Naive B cell (primary cell): ENCODE measurements around the gene SGMS1. TPM values are rescaled to one million over a fixed set of nuclear protein-coding genes. Genes with fewer than 3 reads are reported as not detected.
"Not testable (repeated sequence)": the region's sequence is repeated elsewhere in the genome, so short reads cannot be mapped to it uniquely, and the experiment has no call there.

Source experiments
- ATAC-seq, 2 donors: fragments of 150-1000 bp; cut with Tn5 transposase; 2 replicates each; pipeline ENCODE4 v1.10.0; 2021; ENCODE audit warnings: low read depth in 2 of 2, mild to moderate bottlenecking in 2 of 2, moderate library complexity in 2 of 2
- DNase-seq: peaks from one replicate; pipeline ENCODE4 v3.0.0; 2022
- H3K27ac Mint-ChIP-seq, 6 donors: one replicate each; pipeline ENCODE4 v1.8.0; 2020 to 2022; ENCODE audit warnings: mild to moderate bottlenecking in 6 of 6, mixed read lengths in 6 of 6, moderate library complexity in 5 of 6, inconsistent platforms in 2 of 6
- H3K27me3 Mint-ChIP-seq, 3 donors: one replicate each; pipeline ENCODE4 v1.8.0; 2021 to 2022; ENCODE audit warnings: mixed read lengths in 3 of 3, mild to moderate bottlenecking in 1 of 3
- H3K36me3 Mint-ChIP-seq, 2 donors: one replicate each; pipeline ENCODE4 v1.8.0; 2020 to 2022; ENCODE audit warnings: mixed read lengths in 2 of 2, inconsistent platforms in 1 of 2, mild to moderate bottlenecking in 1 of 2
- H3K4me1 Mint-ChIP-seq, 3 donors: one replicate each; pipeline ENCODE4 v1.8.0; 2020 to 2022; ENCODE audit warnings: mixed read lengths in 3 of 3, inconsistent platforms in 1 of 3, mild to moderate bottlenecking in 1 of 3, moderate library complexity in 1 of 3
- H3K4me3 Mint-ChIP-seq, 8 donors: one replicate each; pipeline ENCODE4 v1.8.0; 2020 to 2022; ENCODE audit warnings: mild to moderate bottlenecking in 8 of 8, mixed read lengths in 8 of 8, moderate library complexity in 8 of 8, inconsistent platforms in 2 of 8
- H3K9me3 Mint-ChIP-seq, 7 donors: one replicate each; pipeline ENCODE4 v1.8.0; 2020 to 2022; ENCODE audit warnings: mixed read lengths in 7 of 7, mild to moderate bottlenecking in 5 of 7, inconsistent platforms in 2 of 7, moderate library complexity in 1 of 7
- polyA plus RNA-seq, 6 donors: library from polyadenylated mRNA; unstranded; fragments of 300-500 nt; fragmentation: Illumina TruSeq; gene quantifications; one replicate each; pipeline ENCODE4 v1.2.3, GENCODE V29; 2021; ENCODE audit warnings: low read depth in 6 of 6

SGMS1 gene
- polyA plus RNA-seq, 6 donors from 2014 or later: 14.2 to 21.7 (median 16.7) TPM

DNA sequence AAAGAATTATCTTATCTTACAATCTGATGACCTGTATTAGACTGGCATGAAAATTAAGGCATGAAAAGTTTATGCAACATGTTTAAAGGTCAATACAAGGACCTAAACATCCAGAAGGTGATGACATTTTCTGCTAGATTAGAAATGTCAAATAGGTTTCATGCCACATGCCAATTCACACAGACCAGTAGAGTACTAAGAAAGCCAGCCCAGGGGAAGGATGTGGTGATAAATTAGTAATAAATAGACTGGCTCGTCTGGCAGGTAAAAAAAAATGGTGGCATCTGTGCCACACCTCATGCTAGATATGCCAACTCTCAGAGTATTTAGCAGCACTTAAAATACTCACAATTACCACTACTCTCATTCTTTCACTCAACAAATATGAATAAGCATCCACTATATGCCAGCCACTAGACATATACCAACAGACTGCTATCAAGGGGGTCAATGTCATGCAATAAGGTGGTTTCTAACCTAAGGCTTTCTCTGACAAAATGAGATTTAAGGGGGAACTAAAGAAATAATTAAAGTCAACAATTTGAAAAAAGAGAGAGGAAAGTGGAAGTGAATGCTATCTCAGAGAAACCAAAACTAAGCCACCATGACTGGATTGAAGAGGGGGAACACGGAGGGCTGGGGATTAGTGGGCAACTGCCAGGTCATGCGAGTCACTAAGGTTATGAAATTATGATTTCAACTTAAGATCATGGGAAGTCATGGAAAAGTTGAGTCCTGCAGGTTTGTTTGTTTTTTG lies 83.5 kb downstream of the SGMS1 start:
- peaks cover 50 to 62% (median 60%) of the 10 kb centered on the region in 3 donors for H3K4me1 Mint-ChIP-seq
- peak overlapping the region in 3 of 6 donors; percentile 2 to 57 (median 36) for H3K27ac Mint-ChIP-seq
- H3K27me3 Mint-ChIP-seq: no peaks in the 10 kb centered on the region
- peak overlapping the region; percentile 1 to 79 (median 50) for H3K4me3 Mint-ChIP-seq
- H3K36me3 Mint-ChIP-seq: peaks cover 0 to 10% of the 10 kb centered on the region in 2 donors
- ATAC-seq (peak; percentile 68 to 86), DNase-seq (peak; percentile 17)
- peaks cover 0 to 4% (median 0%) of the 10 kb centered on the region in 7 donors for H3K9me3 Mint-ChIP-seq

DNA sequence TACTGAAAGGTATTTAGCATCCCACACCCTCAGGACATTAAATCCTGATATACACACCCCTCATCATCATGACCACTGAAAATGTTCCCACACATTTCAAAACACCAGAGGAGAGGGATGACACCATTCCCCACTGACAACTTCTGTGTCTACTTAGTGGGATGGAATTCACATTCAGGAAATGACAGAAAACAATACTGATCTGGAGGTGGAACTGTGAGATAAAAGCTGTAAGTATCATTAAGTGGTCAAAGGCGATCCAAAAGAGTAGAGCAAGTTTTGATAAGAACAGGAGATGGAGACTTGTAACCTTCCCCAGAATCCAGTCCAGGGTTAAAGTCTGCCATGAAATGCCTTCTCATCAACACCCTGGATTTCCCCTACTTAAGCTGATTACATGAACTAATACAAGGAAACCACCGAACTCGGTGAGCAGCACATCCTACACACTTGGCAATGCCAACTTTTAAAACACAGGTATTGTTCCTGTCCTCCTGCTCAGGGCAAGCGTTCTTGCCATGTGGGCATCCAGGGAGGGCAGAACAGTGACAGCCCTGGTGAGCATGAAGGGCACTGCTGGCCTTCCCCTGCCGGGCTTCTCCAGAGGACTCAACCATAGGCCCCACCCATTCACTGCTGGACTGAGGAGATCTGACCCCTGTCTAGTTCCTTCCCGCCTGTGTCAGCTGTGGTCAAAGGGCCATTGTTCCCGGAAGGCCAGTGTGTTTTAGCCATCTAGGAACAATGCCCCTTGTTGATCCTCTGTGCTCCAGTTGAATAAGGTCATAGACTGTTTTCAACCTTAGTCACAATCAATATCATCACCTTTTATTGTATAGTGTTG lies 85.0 kb downstream of the SGMS1 start:
- peaks cover 42 to 59% (median 54%) of the 10 kb centered on the region in 3 donors for H3K4me1 Mint-ChIP-seq
- no peak for DNase-seq

DNA sequence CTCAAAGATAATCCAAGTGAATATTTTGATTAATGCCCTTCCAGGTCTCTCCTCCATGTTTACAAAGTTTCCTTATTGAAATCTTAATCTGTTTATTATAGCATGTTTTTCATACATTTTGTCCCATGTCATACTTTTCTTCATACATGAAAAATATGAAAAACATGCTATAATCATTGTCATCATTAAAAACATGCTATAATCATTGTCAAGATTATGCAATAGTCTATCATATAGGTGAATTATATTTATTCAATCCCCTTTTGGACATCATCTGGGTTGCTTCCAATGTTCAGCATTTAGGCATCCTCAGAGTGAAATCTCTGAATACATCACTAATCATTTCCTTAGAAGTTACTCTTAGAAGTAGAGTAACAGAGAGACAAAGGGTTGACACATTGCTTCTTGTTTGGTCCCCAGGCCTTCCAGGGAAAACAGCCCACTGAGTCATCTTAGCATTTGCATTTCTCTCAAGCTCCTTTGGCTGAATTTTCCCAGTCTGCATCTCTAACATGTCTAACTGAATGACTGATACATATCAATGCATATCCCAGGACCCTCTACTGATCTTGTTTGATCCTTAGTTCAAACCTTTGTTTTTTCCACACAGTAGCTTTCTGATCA lies 87.0 kb downstream of the SGMS1 start:
- ATAC-seq (no peak), DNase-seq (no peak)
- H3K27me3 Mint-ChIP-seq: no peaks in the 10 kb centered on the region
- no peak overlapping the region for H3K4me3 Mint-ChIP-seq
- no peak overlapping the region for H3K27ac Mint-ChIP-seq
- H3K9me3 Mint-ChIP-seq: peaks cover 0 to 4% (median 0%) of the 10 kb centered on the region in 7 donors
- peaks cover 25 to 44% (median 37%) of the 10 kb centered on the region in 3 donors for H3K4me1 Mint-ChIP-seq
- H3K36me3 Mint-ChIP-seq: peaks cover 0 to 10% of the 10 kb centered on the region in 2 donors

More for the DNA sequence above, 85.0 kb downstream of the SGMS1 start:
- Mint-ChIP-seq H3K27ac (peak overlapping the region in 3 of 6 donors; percentile 44 to 60 (median 60)), H3K36me3 (peaks cover 0 to 10% of the 10 kb centered on the region in 2 donors), H3K4me3 (no peak overlapping the region), H3K9me3 (peaks cover 0 to 4% (median 0%) of the 10 kb centered on the region in 7 donors), H3K27me3 (no peaks in the 10 kb centered on the region)
- peak in 1 of 2 donors; percentile 30 for ATAC-seq

DNA sequence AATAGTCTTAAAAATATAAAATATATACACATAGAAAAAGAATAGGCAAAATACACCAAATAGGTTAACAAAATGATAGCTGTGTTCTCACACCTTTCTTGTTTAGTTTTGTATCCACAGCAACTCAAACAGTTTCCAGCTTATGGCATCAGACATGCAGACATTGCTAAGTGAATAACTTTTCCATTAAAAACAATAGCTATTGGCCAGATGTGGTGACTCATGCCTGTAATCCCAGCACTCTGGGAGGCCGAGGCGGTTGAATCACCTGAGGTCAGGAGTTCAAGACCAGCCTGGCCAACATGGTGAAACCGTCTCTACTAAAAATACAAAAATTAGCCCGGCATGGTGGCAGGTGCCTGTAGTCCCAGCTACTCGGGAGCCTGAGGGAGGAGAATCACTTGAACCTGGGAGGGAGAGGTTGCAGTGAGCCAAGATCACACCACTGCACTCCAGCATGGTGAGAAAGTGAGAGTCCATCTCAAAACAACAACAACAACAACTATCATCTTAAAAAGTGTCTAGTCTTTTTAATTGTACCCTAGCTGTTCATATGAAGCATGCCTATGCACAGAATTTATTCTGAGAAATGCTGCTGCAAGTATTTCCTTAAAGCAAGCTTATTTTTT lies 88.9 kb downstream of the SGMS1 start:
- H3K27ac Mint-ChIP-seq: not testable (repeated sequence)

DNA sequence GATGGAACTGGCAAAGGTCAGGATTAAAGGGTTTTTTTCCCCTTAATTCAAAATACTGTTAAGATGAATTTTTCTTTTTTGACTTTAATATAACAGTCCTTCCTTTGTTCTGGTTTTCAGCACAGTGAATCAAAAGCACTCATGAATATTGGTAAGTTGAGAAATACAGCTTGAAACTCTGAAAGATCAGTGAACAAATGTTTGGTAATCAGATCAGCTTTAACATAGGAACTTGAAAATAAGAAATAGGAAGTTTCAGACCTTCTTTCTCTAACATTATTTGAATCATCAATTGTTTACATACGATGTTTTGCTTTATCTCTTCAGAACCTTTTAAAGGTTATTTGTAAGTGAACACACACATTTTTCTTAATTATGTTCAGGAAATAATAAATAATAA lies 90.5 kb downstream of the SGMS1 start:
- H3K4me3 Mint-ChIP-seq: no peak overlapping the region
- no peak overlapping the region for H3K27ac Mint-ChIP-seq
- peaks cover 4 to 29% (median 19%) of the 10 kb centered on the region in 3 donors for H3K4me1 Mint-ChIP-seq
- H3K9me3 Mint-ChIP-seq: no peaks in the 10 kb centered on the region
- no peaks in the 10 kb centered on the region for H3K27me3 Mint-ChIP-seq
- H3K36me3 Mint-ChIP-seq: peaks cover 0 to 6% of the 10 kb centered on the region in 2 donors
- DNase-seq (no peak), ATAC-seq (no peak)

More for the DNA sequence above, 88.9 kb downstream of the SGMS1 start:
- not testable (repeated sequence) for H3K36me3 Mint-ChIP-seq, H3K27me3 Mint-ChIP-seq, H3K4me3 Mint-ChIP-seq, DNase-seq, ATAC-seq, H3K9me3 Mint-ChIP-seq
- peaks cover 13 to 28% (median 25%) of the 10 kb centered on the region in 3 donors for H3K4me1 Mint-ChIP-seq

DNA sequence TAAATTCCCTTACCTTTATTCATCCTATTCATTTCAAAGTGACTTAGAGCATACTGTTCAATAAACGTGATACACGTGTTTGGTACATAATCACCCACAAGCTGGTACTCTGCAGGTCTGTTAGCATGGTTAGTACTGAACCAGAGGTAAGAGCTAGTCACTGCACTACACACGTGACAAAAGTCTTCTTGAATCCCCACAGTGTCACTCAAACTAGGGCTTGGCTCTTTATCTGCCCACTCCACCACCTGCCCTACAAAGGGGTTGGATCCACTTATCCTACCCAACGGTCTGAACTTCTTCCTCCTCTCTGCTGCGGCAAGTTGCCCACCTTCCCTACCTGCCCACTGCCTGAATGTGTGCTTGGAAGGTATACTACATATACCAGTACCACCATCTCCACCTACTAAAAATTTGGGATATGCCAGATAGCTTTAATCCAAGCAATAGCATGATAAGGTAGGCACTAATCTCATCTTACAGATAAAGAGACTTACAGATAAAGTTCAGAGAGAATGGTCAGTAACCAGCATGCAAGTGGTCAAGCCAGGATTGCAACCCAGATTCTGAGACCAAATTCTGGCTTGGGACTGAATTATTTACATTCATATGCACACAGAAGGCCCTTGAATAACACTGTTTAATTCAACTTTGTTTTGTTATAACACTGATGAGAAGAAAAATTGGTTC lies 92.2 kb downstream of the SGMS1 start:
- H3K27ac Mint-ChIP-seq: peak overlapping the region in 2 of 6 donors; percentile 43 to 85
- no peaks in the 10 kb centered on the region for H3K27me3 Mint-ChIP-seq
- H3K4me1 Mint-ChIP-seq: peaks cover 4 to 29% (median 20%) of the 10 kb centered on the region in 3 donors
- H3K9me3 Mint-ChIP-seq: no peaks in the 10 kb centered on the region
- H3K4me3 Mint-ChIP-seq: no peak overlapping the region
- H3K36me3 Mint-ChIP-seq: peaks cover 0 to 16% of the 10 kb centered on the region in 2 donors
- DNase-seq (no peak), ATAC-seq (no peak)

DNA sequence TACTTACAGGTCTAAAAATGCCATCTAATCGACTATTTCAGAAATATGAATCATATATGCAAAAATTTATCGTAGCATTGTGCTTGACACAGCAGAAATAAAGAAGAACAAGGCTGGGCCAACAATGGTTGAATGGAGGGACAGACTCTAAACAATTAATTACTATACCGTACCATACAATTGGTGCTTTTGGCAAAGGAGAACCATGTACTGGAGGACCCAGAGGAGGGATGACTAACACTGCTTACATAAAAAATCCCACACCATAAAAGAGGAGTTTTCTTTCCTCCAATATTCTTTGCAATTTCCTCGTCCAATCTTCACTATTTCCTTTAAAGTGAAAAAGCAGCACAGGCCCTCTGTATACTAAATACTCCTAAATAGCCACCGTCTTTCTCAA lies 94.1 kb downstream of the SGMS1 start:
- no peak for ATAC-seq
- Mint-ChIP-seq H3K27me3 (no peaks in the 10 kb centered on the region), H3K4me1 (peaks cover 8 to 36% (median 12%) of the 10 kb centered on the region in 3 donors), H3K4me3 (no peak overlapping the region), H3K27ac (peak overlapping the region in 1 of 6 donors; percentile 1), H3K36me3 (peaks cover 0 to 10% of the 10 kb centered on the region in 2 donors), H3K9me3 (no peaks in the 10 kb centered on the region)
- DNase-seq: no peak

DNA sequence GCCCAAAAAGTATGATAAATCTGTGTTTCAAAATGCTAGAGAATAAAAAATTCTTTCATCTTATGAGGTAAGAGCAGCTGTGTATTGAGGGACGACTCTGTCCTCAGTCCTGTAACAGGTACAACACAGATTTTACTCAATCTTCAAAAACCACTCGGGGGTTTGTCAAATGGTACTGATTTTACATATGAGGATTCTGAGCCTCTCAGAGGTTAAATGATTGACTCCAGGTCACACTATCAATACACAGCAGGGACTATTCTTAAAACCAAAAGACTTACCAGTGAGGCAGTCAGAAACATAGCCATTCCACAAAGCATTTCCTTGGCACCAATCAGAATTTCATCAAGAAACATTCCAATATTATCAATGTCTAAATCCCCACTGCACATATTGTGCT lies 95.5 kb downstream of the SGMS1 start:
- H3K27me3 Mint-ChIP-seq: no peaks in the 10 kb centered on the region
- no peak for ATAC-seq
- no peak overlapping the region for H3K4me3 Mint-ChIP-seq
- peaks cover 0 to 10% of the 10 kb centered on the region in 2 donors for H3K36me3 Mint-ChIP-seq
- H3K4me1 Mint-ChIP-seq: peaks cover 17 to 42% (median 20%) of the 10 kb centered on the region in 3 donors
- DNase-seq: no peak
- peak overlapping the region in 1 of 6 donors; percentile 69 for H3K27ac Mint-ChIP-seq
- no peaks in the 10 kb centered on the region for H3K9me3 Mint-ChIP-seq

DNA sequence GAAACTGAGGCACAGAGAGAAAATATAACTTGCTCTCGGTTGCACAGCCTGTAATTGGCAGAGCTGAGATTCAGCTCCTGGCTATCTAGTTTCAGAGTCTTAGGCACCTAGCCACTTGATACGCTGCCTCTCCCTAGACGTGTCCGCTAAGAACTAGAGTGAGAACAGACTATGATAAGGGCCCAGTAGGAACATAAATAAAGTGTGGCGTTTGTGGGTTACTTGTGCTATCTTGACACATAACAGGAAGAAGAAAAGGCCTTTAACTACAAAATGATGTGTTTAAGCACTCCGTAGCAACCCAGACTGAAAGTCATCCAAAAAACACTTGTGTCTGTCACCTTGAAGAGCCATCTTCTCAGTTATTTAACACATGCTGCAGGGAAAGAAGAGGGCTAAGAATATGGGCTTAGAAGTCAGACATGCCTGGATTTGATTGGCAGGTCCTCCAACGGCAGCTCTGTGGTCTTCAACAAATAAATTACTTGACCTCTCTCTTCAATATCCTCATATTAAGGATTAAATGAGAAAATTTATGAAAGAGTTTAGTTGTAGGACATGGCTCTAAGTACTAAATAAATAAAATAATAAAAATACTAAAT lies 96.2 kb downstream of the SGMS1 start:
- peak overlapping the region in 2 of 6 donors; percentile 12 to 70 for H3K27ac Mint-ChIP-seq
- ATAC-seq (no peak), DNase-seq (no peak)
- no peaks in the 10 kb centered on the region for H3K27me3 Mint-ChIP-seq
- H3K4me3 Mint-ChIP-seq: no peak overlapping the region
- H3K4me1 Mint-ChIP-seq: peaks cover 22 to 48% (median 26%) of the 10 kb centered on the region in 3 donors
- no peaks in the 10 kb centered on the region for H3K9me3 Mint-ChIP-seq
- peaks cover 0 to 10% of the 10 kb centered on the region in 2 donors for H3K36me3 Mint-ChIP-seq

DNA sequence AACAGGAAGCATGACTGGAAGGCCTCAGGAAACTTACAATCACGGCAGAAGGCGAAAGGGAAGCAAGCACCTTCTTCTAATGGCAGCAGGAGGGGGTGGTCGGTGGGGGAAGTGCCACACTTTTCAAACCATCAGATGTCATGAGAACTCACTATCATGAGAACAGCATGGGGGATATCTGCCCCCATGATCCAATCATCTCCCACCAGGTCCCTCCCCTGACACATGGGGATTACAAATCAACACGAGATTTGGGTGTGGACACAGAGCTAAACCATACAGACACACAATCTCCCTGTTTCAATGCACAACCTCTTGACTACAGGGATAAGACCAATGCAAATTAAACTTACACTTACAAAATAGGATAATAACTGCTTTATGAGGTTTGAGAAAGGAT lies 97.6 kb downstream of the SGMS1 start:
- no peaks in the 10 kb centered on the region for H3K27me3 Mint-ChIP-seq
- H3K4me1 Mint-ChIP-seq: peaks cover 18 to 43% (median 29%) of the 10 kb centered on the region in 3 donors
- ATAC-seq (no peak), DNase-seq (no peak)
- H3K9me3 Mint-ChIP-seq: no peaks in the 10 kb centered on the region
- no peak overlapping the region for H3K4me3 Mint-ChIP-seq
- H3K36me3 Mint-ChIP-seq: peaks cover 0 to 10% of the 10 kb centered on the region in 2 donors
- H3K27ac Mint-ChIP-seq: no peak overlapping the region

DNA sequence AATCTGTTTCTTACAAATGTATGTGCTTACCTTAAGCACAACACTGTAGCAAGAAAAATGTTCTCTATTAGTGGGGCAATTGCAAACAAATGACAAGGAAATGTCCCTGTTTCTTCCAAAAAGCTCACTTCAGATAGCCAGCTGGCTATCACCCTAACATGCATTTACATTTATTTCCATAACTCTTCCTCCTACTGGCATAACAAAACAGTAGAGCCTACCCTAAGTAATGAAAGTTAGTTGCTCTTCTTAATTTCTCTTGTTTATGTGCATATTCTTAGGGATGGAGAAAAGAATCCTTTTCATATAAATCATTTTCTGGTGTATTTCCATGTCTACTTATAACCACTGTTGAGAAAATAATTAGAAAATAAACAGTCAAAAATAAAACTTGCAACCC lies 100.4 kb downstream of the SGMS1 start:
- H3K27ac Mint-ChIP-seq: peak overlapping the region in 1 of 6 donors; percentile 10
- H3K4me3 Mint-ChIP-seq: no peak overlapping the region
- ATAC-seq (no peak), DNase-seq (no peak)
- H3K4me1 Mint-ChIP-seq: peaks cover 18 to 26% (median 26%) of the 10 kb centered on the region in 3 donors
- no peaks in the 10 kb centered on the region for H3K27me3 Mint-ChIP-seq
- H3K9me3 Mint-ChIP-seq: no peaks in the 10 kb centered on the region
- H3K36me3 Mint-ChIP-seq: peaks cover 13 to 22% of the 10 kb centered on the region in 2 donors

DNA sequence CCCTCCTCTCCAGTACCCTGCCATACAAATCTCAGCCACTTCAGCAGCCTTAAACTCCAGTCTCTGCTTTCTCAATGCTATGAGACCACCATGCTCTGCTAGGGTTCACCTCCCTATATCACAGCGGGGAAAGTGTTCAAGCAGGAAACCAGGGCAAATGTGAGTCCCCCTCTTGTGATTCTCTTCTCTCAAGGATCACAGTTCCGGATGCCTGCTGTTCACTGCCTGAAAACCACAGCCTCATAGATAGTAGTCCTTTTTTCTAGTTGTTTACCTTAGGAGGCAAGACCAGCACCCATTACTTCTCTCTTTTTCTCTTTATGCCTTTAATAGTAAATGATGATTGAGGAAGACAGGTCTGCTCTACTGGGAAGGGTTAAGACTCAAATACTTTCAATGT lies 100.8 kb downstream of the SGMS1 start:
- peaks cover 18 to 26% (median 24%) of the 10 kb centered on the region in 3 donors for H3K4me1 Mint-ChIP-seq
- H3K27ac Mint-ChIP-seq: peak overlapping the region in 2 of 6 donors; percentile 24 to 57
- DNase-seq (no peak), ATAC-seq (no peak)
- peaks cover 16 to 19% of the 10 kb centered on the region in 2 donors for H3K36me3 Mint-ChIP-seq
- H3K27me3 Mint-ChIP-seq: no peaks in the 10 kb centered on the region
- no peaks in the 10 kb centered on the region for H3K9me3 Mint-ChIP-seq
- no peak overlapping the region for H3K4me3 Mint-ChIP-seq
